ENCODE results near the gene SIGLEC12.

Gene SIGLEC12

DNA sequence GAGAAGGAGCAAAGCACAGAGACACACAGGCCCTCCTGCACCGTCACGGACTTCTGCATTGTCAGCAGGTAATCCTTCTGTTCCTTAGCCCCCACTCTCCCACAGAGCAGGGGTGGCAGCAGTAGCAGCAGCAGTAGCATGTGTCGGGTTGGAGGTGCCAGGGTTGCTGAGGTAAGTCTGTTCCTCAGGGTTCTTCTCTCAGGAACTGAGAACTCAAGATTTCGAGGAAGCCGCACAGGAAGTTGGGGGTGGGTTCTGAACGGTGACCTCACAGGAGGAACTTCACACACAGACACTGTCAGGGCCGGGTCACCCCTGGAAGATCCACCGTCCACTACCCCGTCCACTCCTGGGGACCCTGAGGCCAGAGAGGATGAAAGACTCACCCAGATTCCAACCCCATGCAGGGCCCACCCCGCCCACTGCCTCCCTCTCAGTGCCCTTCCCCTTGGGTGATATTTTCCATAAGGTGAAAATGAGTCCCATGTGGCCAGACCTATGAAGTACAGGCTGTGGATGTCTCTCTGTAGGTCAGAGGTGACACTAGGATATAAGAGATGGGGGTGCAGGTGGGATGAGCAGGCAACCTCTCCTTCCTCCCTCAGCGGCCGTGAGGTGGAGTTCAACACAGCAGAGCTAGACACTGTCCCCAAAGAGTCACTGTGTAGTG lies at the start of gene SIGLEC12:
Gene SIGLEC12 (minus strand): TSS at position 207 of the 670 bp plus-strand sequence. CDS start 67 bp downstream, at position 140.
- no peak within 1 kb of the TSS for H3K4me3 ChIP-seq
- no peak within 1 kb of the TSS for H3K27ac ChIP-seq

DNA sequence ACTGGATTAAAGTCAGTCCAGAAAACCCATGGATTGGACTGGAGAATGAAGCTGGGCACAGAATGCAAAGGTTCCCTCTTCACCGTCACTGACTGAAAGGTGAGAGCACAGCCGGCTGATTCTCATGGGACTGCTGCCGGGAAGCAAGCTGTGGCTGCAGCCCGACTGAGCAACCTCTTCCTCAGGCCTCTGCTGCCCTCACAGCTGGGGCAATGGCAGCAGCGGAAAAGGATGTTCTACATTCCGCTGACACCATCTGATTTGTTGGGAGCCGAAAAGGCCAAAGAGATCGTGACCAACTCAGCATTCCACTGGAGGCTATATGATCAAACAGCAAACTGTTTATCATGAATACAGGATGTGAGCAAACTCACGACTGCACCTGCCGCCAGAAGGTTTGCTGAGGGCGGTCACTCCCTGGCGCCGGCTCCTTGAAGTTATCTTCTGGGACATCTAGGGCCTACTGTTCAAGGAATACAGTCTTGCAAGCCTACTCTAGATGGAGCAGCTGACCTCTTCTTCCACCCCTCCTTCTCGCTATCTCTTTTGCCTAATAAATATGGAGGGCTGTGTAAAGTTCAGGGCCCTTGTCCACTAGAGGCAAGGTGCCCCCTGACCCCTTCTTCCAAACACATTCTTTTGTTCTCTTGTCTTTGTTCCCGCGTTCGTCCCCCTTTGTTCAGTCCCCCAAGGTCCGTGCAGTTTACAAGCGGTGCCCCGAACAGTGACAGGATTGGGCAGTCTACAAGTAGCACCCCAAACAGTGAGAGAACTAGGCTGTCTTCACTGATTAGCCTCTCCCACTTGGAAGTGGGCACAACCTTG lies 49.5 kb upstream of the SIGLEC12 start:
- Histone ChIP-seq H3K4me3 (no peak overlapping the region), H3K27ac (peak overlapping the region in 1 of 21 experiments; percentile 52)

DNA sequence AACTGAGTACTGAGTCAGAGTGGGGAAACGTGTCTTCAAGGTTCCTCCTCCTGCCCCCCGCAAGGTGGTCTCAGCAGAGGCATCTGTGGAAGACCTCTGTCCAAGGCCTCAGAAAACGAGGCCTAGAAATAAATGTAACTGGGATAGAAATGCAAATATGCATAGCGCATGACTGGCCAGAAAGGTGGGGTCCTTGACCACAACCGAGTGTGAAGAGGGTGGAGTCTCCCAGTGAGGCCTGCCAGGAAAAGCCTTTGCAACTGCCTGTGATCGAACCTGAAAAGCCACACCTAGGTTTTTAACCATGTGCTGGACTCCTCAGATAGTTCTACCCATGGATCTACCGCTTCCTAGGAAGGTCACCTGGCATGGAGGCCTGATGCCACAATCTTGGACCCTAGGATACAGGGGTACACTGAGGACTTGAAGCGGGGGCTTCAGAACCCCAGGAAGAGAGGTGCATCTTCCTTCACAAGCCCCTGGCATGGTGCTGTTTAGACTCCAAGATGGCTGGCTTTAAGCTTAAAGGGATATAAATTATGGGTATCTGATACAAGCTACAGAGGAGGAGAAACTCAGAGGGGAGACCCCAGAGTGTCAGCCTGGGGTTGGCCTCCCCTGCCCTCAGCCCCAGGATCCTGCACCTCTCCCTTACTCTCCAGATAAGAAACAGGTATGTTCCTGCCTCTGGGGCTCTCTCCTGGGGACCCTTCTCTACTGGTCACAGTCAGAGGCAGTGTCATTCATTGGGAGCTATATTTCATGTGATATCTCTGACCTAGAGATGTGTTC lies 48.1 kb upstream of the SIGLEC12 start:
- H3K4me3 ChIP-seq = no peak overlapping the region
- H3K27ac ChIP-seq = peak overlapping the region in 1 of 21 experiments; percentile 52

DNA sequence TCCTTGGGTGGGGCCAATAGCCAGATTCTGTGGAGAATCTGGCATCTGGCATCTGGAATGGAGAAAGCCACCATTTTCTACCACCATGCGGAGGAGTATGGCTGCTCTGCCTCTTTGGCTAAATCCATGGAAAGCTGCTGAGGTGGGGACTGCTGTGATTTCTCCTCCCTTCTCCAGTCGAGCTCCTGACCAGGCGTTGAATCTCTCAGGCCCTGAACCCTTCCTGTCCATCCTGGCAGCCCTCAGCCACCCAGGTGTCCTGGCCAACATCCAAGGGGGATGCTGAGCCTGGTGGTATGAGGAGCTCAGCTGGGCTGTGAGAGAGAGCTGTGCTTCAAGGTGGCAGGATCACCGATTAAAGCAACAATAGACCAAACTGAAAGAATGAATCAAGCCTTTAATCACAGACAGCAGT lies 47.3 kb upstream of the SIGLEC12 start:
- no peak overlapping the region for H3K4me3 ChIP-seq
- peak overlapping the region in 2 of 21 experiments; percentile 23 to 52 for H3K27ac ChIP-seq

DNA sequence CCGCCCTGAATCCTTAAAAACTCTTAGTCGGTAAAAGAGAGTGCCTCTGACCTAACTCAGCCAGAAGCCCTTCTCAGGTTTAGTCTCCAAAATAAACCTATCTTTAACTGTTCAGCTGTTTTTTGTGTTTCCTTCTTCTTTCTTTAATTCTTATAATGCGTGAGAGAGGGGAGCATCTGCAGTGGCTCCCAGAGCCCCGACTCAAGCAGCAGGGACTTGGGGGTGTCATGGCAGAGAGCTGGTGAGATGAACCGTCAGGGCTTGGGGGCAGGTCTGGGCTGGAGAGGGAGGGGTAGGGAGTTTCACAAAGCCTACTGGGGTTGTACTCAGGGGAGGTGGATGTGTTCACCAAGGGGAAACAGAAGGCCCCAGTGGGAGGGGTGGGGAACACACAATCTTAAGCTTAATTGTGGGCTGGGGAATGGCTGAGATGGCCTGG lies 46.6 kb upstream of the SIGLEC12 start:
- Histone ChIP-seq H3K27ac (peak overlapping the region in 2 of 21 experiments; percentile 23 to 52), H3K4me3 (no peak overlapping the region)

DNA sequence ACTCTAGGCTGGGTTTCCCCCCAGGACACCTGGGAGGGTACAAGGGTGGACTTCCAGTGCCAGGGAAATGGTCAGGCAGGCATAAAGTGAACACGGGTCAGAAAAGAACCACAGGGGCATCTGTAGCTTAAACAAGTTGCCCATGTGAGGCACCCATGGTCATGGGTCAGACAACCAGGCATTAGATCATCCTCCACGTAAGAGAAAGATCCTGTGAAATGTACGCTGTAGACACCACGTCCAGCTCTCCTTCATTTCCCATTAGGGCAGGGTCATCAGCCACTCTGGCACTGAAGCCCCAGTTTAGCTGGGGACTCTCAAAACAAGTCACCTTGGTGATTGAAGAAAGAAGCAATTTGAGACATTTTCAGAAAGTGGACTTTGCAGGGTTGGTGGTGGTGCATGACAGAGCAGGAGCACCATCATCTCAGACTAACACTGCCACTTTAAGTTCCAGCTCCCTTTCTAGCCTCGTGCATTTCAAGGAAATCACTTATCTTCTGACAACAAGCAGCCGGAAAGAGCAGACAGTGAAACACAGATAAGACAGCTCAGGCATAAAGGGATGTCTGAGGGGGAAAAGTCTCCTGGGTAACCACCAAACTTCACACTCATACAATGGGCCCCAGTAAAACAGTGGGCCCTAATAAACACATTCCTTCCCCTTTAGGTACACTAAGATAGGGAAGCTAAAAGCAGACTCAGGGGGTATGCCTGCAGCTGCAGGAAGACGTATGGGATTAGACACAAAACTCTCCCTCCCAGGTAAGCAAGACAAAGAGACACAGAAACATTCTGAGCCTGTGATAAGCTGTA lies 46.0 kb upstream of the SIGLEC12 start:
- no peak overlapping the region for H3K4me3 ChIP-seq

DNA sequence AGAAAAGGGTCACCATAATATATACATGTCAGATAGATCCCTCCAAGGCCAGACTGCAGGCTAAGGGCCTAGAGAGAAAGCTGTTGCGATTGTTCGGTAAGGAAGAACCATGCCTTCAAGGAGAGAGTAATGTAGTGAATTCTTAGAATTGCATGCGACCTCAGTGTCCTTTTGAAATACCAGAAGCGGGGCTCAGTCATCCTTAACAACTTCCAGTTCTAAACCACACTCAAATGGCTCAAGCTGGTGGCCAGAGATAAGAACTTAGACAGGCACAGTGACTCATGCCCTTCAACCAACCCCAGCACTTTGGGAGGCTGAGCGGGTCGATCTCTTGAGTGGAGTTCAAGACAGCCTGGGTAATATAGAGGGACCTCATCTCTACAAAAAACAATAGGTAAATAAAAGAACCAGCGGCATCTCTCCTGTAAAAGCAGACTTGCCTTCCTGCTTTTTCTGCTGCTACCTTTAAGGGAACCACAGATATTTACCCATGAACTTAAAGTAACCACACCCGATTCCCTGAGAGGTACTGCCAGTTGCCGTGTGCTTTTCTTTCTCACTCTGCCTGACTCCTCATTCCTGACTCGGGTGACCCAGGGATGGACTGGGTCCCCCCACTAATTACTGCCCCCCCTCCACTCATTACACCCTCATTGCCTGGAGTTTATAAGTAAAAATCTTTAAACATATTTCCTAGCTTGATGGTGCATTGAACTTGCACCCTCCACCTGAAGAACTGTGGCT lies 45.2 kb upstream of the SIGLEC12 start:
- Histone ChIP-seq H3K4me3 (no peak overlapping the region), H3K27ac (no peak overlapping the region)

More for the DNA sequence above, 46.0 kb upstream of the SIGLEC12 start:
- peak overlapping the region in 1 of 21 experiments; percentile 23 for H3K27ac ChIP-seq

DNA sequence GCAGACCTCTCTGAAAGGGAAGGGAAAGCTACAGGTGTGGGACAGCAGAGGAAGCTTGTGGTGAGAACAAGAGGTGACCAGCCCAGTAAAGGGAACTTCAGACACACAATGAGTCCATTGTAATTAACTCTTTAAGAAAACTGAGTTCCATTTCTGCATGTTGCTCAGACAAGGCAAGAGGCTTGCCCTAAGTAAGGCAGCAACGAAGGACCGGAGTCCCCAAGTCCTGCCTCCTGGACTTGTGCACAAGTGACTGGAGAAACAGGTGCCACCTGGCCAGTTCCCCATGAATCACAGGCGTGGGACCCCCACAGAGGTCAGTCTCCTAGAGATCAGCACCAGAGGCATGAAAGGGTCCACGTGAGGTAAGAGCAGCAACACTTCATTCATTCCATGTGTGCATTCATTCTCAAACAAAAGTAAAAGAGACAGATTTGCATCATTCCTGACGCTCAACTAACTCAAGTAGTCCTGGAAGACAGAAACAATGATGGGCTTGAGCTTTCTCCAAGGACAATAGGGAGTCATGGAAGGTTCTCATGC lies 44.6 kb upstream of the SIGLEC12 start:
- no peak overlapping the region for H3K27ac ChIP-seq
- H3K4me3 ChIP-seq = no peak overlapping the region

DNA sequence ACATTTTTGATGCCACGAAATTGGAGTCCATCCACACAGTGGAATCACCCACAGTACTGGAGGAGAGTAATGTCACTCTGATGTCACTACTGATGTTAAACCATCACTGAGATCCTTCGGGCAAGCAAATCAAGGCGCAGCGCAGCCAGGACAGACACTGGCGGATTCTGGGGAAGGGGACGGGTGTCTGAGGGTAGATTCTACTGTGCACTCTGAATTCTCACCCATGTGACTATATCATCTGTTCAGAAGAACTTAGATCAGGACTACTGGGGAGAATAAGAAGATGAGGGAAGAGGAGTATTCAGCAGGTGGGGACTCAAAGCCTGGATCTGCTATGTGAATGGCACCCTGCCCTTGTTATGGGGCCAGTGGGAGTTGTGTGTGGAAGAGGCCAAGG lies 42.4 kb upstream of the SIGLEC12 start:
- no peak overlapping the region for H3K4me3 ChIP-seq
- no peak overlapping the region for H3K27ac ChIP-seq

DNA sequence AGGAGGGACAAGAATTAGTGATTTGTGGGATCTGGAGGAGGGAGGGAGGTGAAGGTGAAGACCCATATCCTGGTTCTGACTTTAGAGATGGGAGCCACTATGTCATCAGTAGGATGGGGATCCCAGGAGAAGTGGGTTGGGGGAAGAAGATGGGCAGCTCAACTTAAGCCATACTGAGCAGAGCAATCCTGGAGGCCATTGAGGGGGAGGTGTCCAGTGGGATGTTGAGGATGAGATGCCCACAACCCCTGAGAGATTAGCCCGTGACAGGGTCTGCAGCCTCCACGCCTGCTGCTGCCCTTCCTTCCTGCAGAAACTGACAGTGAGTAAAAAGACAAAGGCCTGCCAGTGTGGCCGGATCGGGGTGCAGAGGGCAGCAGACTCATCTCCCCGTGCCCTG lies 41.1 kb upstream of the SIGLEC12 start:
- no peak overlapping the region for H3K27ac ChIP-seq
- H3K4me3 ChIP-seq = no peak overlapping the region

DNA sequence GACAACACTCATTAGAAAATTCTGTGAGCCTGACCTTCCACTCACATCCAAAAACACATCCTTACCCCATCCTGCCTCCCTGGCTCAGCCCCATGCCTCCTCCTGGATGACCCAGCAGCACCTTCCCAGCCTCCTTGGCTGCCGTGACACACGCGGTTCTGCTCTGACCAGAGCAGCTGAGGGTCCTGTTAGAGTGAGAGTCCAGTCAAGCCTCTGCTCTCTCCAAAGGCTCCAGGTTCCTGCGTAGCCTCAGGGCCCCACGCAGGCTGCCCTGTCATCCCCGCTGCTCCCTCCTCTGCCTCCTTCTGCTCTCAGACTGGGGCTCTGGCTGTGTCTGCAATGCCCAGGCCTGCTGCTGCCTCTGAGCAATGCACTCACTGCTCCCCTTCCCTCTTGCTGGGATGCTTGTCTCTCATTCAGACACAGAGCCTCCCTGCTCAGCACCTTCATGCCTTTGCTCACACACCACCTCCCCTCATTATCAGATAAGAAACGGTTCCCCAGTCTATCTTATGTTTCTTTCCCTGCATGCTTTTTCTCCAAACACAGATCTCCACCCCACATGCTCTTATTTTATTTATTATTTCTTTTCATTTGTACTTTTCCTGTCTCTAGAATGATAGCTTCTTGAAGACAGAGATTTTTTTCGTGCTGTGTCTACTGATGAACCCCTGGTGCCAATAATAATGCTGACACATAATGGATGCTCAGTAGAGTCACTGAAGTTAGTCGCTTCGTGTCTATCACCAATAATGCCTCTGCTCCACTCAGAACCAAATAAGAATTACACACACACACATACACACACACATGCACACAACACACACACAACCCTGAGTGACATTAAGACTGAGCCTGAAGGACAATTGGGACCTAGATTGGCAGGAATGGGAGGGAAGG lies 40.1 kb upstream of the SIGLEC12 start:
- H3K4me3 ChIP-seq = no peak overlapping the region

DNA sequence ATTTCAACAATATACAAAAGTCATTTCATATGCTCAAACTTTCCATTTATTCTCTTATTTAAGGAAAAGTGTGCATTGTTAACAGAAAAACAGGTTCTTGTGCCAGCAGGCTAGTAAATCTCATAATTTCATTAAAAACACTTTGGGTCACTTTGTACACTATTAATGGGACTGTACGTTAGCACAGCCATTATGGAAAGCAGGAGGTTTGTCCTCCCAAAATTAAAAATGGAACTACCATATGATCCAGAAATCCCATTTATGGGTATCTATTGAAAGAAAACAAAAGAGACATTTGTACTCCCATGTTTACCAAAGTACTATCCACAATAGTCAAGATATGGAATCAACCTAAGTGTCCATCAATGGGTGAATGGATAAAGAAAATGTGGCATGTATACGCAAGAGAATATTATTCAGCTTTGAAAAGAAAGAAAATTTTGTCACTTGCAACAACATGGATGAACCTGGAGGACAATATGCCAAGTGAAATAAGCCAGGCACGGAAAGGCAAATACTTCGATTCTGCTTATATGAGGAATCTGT lies 38.3 kb upstream of the SIGLEC12 start:
- H3K4me3 ChIP-seq = no peak overlapping the region
- H3K27ac ChIP-seq = no peak overlapping the region

More for the DNA sequence above, 40.1 kb upstream of the SIGLEC12 start:
- H3K27ac ChIP-seq = no peak overlapping the region

DNA sequence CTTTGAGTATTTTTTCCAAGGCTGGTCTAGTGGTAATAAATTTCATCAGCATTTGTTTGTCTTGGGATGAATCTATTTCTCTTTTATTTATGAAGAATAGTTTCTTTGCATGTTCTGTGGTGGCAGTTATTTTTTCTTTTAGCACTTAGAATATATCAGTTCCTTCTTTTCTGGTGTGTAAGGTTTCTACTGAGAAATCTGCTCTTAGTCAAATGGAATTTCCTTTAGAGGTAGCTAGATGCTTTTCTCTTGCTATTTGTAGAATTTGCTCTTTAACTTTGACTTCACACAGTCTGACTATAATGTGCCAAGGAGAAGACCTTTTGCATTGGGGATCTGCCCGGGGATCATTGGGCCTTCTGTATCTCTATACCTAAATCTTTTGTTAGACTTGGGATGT lies 33.9 kb upstream of the SIGLEC12 start:
- no peak overlapping the region for H3K27ac ChIP-seq
- H3K4me3 ChIP-seq = no peak overlapping the region

DNA sequence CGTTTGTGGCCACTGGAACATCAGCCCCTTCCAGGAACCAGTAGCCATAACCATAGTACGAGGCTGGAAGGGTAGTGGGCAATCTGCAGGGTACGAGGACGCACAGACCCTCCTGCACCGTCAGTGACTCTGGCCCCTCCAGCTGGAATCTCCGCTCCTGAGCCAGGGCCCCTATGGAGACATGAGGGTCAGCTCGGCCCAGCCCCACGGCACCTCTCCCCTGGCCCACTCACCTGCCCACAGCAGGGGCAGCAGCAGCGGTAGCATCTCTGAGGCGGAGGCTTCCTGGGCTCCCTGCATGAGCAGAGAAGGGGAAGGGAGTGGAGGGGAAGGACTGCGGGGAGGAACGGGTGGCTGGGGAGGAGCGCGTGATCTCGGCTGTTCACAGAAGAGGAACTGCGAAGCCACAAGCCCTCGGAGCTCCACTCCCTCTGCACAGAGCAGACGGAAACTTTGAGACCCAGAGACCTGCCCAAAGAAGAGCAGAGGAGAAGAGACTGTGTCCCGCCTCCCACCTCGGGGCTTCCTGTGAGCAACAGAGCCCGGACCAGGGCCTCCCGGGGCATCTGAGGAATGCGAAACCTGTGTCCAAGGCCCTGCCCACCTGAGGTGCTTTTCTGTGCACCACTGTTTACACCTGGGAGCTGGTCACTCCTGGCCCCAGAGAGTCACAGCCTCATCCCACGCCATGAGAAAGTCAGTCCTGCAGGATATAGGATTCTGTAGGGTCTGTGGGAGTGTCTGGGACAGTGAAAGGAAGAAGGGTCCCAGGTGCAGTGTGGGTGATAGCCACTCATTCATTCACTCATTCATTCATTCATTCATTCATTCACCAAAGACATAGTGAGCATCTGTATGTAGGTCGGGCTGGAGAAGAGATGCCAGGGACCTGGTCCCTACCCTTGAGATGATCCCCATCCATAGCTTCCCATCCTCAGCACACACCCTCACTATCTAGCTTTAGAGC lies 30.0 kb upstream of the SIGLEC12 start, which contains the start of gene SIGLEC6:
Gene SIGLEC6 (minus strand): TSS at position 322 of the 967 bp plus-strand sequence. CDS start 22 bp downstream, at position 300.
- H3K27ac ChIP-seq = peak within 1 kb of the TSS in 4 of 21 experiments; percentile 17 to 55 (median 38)
- H3K4me3 ChIP-seq = no peak within 1 kb of the TSS

DNA sequence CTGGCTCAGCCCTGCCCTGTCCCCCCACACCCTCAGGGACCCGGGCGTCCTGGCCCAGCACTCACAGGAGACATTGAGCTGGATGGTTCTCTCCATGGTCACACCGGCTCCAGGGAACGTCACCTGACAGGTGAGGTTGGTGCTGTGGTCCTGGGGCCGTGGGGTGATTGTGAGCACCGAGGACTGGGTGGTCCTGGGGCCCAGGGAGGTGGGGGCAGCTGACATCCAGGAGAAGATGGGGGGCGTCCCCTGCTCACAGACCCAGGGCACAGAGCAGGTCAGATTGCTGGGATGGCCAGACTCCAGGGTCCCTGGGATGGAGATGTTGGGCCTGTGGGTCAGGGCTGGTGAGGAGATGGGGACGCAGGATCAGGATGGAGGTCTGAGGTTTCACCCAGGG lies 29.0 kb upstream of the SIGLEC12 start:
- H3K4me3 ChIP-seq = no peak overlapping the region
- peak overlapping the region in 1 of 21 experiments; percentile 46 for H3K27ac ChIP-seq

DNA sequence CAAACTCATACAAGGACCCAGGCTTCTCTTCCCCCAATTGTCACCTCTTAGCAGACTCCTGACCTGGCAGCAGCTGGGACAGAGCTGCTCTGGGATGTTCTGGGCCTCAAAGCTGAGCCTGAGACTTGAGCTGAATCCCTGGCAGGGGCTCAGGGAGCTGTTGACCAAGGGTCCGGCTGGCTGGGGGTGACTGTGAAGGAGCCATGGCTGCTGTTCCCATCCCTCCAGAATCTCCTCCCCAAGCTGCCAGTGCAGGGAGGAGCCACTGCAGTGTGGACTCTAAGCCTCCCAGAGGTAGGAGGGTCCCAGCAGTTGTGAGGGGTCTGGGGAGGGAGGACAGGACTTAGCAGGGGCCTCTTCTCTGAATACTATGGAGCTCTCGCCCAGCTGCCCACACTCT lies 27.7 kb upstream of the SIGLEC12 start:
- Histone ChIP-seq H3K27ac (no peak overlapping the region), H3K4me3 (no peak overlapping the region)

Measured in skin epidermis (tissue), 12 donors.